ENCODE measurements around the gene RBMS1. TPM values are rescaled to one million over a fixed set of nuclear protein-coding genes. Genes with fewer than 3 reads are reported as not detected.

RBMS1 gene
- 10 to 100 TPM; 13.5 to 31.6 (median 23.0) TPM for total RNA-seq

DNA sequence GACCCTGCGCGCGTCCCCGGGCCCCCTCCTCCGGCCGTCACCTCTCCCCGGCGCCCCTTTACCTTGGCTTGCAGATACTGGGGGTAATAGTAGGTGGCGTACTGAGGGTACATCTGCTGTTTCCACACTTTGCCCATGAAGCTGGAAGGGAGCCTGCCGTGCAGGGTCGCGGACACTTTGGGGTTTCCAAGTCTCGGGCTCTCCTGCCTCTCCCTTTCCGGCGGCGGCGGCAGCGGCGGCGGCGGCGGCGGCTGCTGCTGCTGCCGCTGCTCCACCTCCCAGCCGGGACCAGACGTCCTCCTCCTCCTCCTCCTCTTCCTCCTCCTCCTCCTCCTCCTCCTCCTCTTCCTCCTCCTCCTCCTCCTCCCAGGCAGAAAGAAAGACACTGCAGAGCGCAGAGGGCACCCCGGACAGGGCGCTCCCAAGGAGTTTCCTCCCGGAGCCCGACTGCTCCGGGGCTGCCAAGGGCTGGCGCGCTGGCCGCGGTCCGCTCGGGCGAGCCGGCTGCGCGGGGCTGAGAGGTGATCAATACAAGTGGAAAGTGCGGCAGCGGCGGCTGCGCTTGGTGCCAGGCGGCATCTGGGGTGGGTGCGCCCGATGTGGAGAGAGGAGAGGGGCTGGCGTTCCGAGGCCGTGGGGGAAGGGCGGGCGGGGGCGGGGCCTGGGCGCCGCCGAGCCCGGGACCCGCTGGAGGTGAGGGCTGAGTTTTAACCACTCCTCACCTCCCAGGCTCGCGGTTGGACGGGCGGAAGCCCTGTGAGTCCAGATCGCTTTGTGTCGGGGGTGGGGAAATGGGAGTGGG is at the start of gene RBMS1:
Gene RBMS1, minus strand, starts transcription at position 581 of the 802 bp plus-strand sequence. Its CDS starts 444 bp downstream, at position 137.
- peak; percentile 53 for DNase-seq
- Histone ChIP-seq H3K4me1 (peaks cover 0 to 12% (median 0%) of the 10 kb centered on the region in 4 donors), H3K4me3 (peak within 1 kb of the TSS; percentile 58 to 88 (median 66)), H3K36me3 (no peaks in the 10 kb centered on the region), H3K27me3 (peaks cover 48% of the 10 kb centered on the region), H3K27ac (peak within 1 kb of the TSS; percentile 86 to 95 (median 90)), H3K9me3 (no peaks in the 10 kb centered on the region)
- 1% methylated on average over 62 of the region's 66 CpGs; no CpG with 5 or more reads in 1 of the 2 donors for WGBS, 2 donors (ENCODE audit: low coverage in 1 of 2)
- in situ Hi-C loops (cut with MboI; ENCODE audit: low pct_ligation_motif_present in 1 of 4, low pct_unique_long_range_greater_than_20kb in 1 of 4, low sequenced_read_pairs in 3 of 4), result no loop called here
- intact Hi-C loops (cut with DNase I; ENCODE audit: low total_unique reads), result no loop called here
- no peak for TF ChIP-seq CTCF (IDR thresholded peaks at IDR 0.05)
- TF ChIP-seq POLR2AphosphoS5 (IDR thresholded peaks at IDR 0.05), result peak; percentile 52 to 64 (median 60)
- TF ChIP-seq POLR2A (IDR thresholded peaks at IDR 0.05), result peak; percentile 3

DNA sequence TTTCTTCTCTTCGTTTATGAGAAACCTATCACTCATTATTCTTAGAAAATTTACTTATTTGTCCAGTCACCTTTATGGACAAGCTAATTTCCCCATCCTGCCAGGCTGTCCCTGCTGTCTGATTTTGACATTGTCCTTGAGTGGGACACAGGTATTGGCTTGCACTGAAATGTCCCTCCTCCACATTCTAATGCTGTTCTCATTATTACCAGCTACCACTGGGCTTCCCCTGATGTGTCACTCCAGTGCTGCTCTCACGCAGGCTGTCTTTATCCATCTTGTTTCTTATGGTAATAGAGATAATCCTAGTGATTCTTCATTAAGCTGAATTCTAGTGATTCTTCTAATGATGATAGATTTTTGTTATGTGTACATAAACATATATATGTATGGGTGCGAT is 48.1 kb upstream of the RBMS1 start:
- H3K9me3 ChIP-seq, result no peaks in the 10 kb centered on the region
- DNase-seq, result no peak
- in situ Hi-C loops (cut with MboI; ENCODE audit: low pct_ligation_motif_present in 1 of 4, low pct_unique_long_range_greater_than_20kb in 1 of 4, low sequenced_read_pairs in 3 of 4) (no loop called here), intact Hi-C loops (cut with DNase I; ENCODE audit: low total_unique reads) (no loop called here)
- H3K27me3 ChIP-seq, result no peaks in the 10 kb centered on the region
- no peaks in the 10 kb centered on the region for H3K4me1 ChIP-seq
- WGBS, 2 donors (ENCODE audit: low coverage in 1 of 2), result 86% methylated on average over 3 of the region's 3 CpGs
- no peak overlapping the region for H3K4me3 ChIP-seq
- H3K27ac ChIP-seq, result no peak overlapping the region
- TF ChIP-seq POLR2A (IDR thresholded peaks at IDR 0.05), result no peak
- no peak for TF ChIP-seq POLR2AphosphoS5 (IDR thresholded peaks at IDR 0.05)
- TF ChIP-seq CTCF (IDR thresholded peaks at IDR 0.05), result no peak
- TF ChIP-seq EP300 (IDR thresholded peaks at IDR 0.05; ENCODE audit: low read depth), result no peak
- H3K36me3 ChIP-seq, result no peaks in the 10 kb centered on the region

DNA sequence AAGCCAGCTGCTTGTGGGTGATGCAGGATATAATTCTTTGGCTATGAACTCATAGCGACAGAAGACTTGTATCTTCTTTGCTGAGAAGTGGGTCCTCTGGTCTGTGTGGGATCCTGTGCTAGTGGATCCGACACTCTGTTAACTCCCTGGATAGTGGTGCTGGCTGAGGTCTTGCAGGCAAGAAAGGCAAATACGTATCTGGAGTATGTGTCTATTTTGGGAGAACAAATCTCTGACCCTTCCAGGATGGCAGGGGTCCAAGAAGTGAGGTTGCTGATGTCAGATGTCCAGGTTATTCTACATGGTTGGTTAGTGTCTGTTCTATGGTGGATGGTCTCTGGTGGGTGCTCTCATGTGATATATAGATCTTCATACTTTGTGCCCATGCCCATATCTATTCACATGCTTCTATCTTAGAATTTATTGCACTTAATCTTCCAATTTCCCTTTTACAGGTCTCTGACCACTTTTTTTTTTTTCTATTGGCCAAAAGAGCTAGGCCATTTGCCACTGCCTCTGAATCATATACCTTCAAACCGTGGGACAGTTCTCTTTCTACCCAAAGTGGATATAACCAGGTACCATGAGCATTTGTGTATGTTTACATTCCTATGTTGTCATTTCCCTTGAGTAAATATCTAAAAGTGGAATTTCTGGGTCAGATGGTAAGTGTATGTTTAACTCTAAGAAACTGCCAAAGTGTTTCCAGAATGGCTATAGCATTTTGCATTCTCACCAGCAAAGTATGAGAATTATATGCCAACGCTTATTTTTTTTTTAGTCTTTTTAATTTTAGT is 45.1 kb upstream of the RBMS1 start:
- Histone ChIP-seq H3K9me3 (no peaks in the 10 kb centered on the region), H3K36me3 (no peaks in the 10 kb centered on the region), H3K27ac (no peak overlapping the region), H3K4me3 (no peak overlapping the region), H3K27me3 (no peaks in the 10 kb centered on the region), H3K4me1 (no peaks in the 10 kb centered on the region)
- WGBS, 2 donors (ENCODE audit: low coverage in 1 of 2), result 75 to 77% methylated on average over 2 to 5 of the region's 5 CpGs
- TF ChIP-seq POLR2AphosphoS5 (IDR thresholded peaks at IDR 0.05) (no peak), EP300 (IDR thresholded peaks at IDR 0.05; ENCODE audit: low read depth) (no peak), POLR2A (IDR thresholded peaks at IDR 0.05) (no peak), CTCF (IDR thresholded peaks at IDR 0.05) (no peak)
- DNase-seq, result no peak
- in situ Hi-C loops (cut with MboI; ENCODE audit: low pct_ligation_motif_present in 1 of 4, low pct_unique_long_range_greater_than_20kb in 1 of 4, low sequenced_read_pairs in 3 of 4), result no loop called here
- intact Hi-C loops (cut with DNase I; ENCODE audit: low total_unique reads), result no loop called here

- no peak for DNase-seq
- whole genome bisulfite sequencing, 2 donors (ENCODE audit: low coverage in 1 of 2), result 80 to 85% methylated on average over 2 to 4 of the region's 4 CpGs
- Histone ChIP-seq H3K4me3 (no peak overlapping the region), H3K27me3 (no peaks in the 10 kb centered on the region), H3K27ac (no peak overlapping the region), H3K4me1 (peaks cover 0 to 3% (median 0%) of the 10 kb centered on the region in 4 donors), H3K9me3 (no peaks in the 10 kb centered on the region), H3K36me3 (no peaks in the 10 kb centered on the region)
- in situ Hi-C loops (cut with MboI; ENCODE audit: low pct_ligation_motif_present in 1 of 4, low pct_unique_long_range_greater_than_20kb in 1 of 4, low sequenced_read_pairs in 3 of 4), result no loop called here
- TF ChIP-seq POLR2AphosphoS5 (IDR thresholded peaks at IDR 0.05) (no peak), EP300 (IDR thresholded peaks at IDR 0.05; ENCODE audit: low read depth) (no peak), POLR2A (IDR thresholded peaks at IDR 0.05) (no peak), CTCF (IDR thresholded peaks at IDR 0.05) (no peak)
- intact Hi-C loops (cut with DNase I; ENCODE audit: low total_unique reads), result no loop called here
Measured at GRCh38 chr2:160538115-160538514, 44.5 kb upstream of the RBMS1 start.
